Measurements from ENCODE around the gene FXYD4.

DNA sequence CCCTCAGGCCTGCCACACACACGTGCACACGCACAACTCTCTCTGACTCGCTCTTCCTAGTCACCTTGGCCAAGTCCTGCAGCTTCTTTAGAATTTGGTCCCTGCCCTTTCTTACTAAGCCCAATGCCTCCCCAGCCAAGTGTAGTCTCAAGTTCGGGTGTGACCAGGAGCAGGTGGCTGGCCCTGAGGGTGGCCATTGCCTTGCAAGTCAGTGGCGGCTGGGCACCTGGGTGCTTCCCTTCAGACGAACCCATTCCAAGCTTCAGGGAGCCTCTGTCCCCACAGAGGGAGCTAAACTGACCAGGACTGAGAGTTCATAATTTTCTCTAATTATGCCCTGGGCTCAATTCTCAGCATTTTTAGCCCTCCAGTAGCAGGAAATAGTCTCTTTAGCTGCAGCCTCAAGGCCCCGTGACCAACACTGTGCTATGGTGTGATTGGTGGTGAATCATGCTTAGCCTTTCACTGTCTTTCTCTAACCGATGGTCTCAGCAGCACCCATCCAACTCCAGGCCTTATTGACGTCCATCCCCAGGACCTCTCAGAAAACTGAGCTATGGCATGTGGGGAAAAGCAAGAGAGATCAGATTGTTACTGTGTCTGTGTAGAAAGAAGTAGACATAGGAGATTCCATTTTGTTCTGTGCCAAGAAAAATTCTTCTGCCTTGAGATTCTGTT is 34.7 kb upstream of the FXYD4 start:
- TF ChIP-seq, protein P1, sequence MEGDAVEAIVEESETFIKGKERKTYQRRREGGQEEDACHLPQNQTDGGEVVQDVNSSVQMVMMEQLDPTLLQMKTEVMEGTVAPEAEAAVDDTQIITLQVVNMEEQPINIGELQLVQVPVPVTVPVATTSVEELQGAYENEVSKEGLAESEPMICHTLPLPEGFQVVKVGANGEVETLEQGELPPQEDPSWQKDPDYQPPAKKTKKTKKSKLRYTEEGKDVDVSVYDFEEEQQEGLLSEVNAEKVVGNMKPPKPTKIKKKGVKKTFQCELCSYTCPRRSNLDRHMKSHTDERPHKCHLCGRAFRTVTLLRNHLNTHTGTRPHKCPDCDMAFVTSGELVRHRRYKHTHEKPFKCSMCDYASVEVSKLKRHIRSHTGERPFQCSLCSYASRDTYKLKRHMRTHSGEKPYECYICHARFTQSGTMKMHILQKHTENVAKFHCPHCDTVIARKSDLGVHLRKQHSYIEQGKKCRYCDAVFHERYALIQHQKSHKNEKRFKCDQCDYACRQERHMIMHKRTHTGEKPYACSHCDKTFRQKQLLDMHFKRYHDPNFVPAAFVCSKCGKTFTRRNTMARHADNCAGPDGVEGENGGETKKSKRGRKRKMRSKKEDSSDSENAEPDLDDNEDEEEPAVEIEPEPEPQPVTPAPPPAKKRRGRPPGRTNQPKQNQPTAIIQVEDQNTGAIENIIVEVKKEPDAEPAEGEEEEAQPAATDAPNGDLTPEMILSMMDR (conservative IDR thresholded peaks at IDR 0.05), result no peak
- no peak for TF ChIP-seq ZFX (IDR thresholded peaks at IDR 0.05)

All from C4-2B (cell line).